Activated T-helper 1 cell treated with anti-CD3 and anti-CD28 coated beads, Interleukin-2, amount 50 U/mL, for 16 hours (primary cell): ENCODE measurements around the gene TRIML2.
"Not testable (repeated sequence)": the region's sequence is repeated elsewhere in the genome, so short reads cannot be mapped to it uniquely, and the experiment has no call there.

Source experiments
- DNase-seq, 2 donors: peaks; one replicate each; pipeline ENCODE4 v3.0.0-alpha.2; 2020; ENCODE audit warnings: low read depth in 1 of 2, low spot score in 1 of 2

The TRIML2 gene

DNA sequence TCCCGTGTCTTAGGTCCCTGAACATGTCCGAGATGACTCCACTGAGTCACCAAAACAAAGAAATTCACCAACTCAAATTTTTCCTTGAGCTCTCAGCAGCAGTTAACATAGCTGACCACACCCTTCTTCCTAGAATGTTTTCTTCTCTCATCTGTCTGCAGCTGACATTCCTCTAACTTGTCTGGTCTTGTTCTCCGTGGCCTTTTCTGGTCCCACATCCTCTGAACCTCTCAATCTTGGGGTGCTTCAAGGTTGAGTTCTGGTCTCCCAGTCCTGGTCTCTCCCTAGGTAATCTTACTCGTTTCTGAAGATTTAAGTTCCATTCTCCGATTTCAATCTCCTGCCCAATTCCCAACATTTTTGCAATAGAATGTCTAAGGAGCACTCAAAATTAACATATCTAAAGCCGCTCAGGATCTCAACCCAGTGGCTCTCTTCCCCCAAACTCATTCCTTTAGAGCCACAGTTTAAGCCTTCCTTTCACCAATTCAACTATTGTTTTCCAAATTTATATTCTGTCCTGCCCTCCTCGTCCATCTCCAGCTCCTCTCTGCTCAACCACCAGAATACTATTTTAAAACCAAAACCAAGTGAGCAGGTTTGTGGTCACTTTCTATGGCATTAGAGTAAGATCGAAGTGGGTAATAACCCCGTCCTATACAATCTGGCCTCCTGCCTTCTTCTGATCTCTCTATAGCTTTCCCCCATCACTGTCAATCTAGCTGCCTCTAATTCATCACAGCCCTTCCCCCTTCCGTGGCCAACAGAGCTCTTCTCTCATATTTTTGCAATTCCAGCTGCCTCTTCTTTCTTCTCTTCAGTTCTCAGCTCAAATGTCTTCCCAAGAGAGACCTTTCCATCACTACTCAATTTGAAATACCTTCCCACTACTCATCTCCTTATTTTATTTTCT is 1.2 kb downstream of the TRIML2 start:
- no peak for DNase-seq

DNA sequence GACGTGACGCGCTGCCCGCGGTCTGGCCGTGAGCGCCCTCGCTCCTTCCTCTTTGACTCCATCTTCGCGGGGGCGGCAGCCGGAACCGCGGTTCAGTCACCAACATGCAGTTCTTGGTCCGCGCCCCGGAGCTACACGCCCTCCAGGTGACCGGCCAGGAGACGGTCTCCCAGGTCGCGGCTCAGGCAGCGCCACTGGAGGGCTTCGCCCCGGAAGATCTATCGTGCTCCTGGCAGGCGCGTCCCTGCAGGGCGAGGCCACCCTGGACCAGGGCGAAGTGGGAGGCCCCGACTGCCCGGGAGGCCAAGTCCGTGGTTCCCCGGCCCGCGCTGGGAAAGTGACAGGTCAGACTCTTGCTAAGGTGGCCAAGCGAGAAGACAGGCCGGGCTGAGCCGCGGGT is 2.9 kb downstream of the TRIML2 start:
- no peak for DNase-seq

DNA sequence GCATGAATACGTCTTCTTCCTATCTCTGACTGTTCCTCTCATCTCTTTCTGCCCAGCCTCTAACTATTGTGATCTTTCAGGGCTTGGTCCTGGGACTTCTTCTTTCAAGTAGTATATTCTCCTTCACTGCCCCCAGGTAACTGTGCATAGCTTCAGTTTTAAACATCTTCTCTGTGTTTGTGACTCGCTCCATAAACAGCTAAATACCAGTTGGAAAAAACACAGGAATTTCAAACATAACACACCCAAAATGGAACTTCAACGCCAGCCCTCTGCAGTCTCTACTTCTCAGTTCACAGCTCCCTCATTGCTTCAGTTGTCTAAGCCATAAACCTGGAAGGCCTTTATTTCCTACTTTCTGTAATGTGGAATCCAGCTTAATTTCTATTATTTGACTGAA is 16.6 kb downstream of the TRIML2 start:
- no peak for DNase-seq

DNA sequence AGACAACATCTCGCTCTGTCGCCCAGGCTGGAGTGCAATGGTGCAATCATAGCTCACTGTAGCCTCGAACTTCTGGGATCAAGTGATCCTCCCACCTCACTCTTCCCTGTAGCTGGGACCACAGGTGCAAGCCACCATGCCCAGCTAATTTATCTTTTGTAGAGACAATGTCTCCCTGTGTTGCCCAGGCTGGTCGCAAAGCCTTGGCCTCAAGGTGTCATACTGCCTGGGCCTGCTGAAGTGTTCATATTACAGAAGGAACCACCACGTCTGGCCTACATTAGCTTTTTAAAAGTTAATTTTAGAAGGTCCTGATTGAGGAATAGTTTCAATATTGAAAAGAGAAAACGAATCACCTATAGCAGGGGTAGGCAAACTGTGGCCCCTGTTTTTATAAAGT is 22.5 kb downstream of the TRIML2 start:
- DNase-seq: no peak

DNA sequence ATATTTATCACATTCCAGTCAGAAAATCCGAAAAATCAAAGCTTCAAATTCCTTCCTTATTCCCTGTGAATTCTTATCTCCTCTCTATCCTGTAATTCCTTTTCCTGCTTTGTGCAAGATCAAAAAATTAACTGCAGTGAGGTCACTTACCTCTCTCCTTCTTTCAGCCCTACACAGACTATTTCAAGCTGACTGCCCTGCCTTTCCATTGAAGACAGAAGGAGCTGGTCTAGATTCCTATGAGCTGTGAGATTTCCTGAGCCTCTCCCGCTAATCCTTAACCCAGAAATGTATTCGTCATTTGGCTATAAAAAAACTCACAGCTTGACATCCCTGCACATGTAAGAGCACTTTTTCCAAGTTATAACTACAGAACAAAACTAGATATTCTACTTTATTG is 26.6 kb downstream of the TRIML2 start:
- no peak for DNase-seq

DNA sequence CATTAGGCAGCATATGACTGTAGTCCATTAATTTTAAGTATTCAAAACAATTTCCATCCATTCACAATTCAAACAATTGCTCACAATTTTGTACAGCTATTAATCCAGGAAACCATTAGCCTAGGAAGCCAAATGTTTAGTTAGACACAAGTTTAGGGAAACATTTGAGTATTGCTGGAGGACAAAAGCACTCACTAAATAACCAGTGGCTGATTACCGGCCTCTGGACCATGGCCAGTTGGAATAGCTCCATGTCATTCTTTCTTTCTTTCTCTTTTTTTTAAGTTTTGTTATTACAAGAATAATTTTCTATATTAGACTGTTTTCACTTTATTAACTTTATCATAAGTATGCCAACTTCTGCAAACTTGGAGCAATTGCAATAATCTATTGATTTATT is 31.3 kb downstream of the TRIML2 start:
- no peak for DNase-seq

DNA sequence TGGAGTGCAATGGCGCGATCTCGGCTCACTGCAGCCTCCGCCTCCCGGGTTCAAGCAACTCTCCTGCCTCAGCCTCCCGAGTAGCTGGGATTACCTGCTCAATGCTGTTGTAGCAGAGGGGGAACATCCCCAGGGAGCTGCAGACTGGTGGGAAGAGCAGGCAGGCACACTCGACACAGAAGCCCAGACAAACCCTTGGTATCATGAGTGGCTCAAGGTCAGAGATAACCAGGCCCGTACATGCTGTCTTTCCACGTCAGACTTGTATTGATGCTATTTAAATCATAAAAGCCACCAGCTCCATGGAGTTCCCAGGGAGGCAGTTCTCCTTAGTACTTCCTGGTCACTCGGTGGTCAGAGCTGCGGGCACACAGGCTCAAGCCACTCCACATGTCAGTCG is 33.2 kb downstream of the TRIML2 start:
- no peak for DNase-seq

DNA sequence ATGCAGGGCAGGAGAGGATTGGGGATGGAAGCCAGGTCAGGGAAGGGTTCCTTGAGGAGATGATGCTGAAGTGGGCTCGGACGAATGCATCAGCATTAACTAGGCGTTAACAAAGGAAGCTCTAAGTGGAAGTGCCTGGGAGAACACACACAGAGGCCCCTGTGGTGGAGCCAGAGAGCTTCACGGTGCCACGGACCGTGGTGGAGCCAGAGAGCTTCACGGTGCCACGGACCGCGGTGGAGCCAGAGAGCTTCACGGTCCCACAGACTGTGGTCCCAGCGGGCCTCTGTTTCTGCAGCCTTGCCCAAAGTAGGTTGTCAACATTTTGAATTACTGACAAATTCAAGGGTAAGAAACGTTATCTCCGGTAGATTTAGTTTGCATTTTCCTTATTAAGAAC is 48.3 kb downstream of the TRIML2 start:
- no peak for DNase-seq

DNA sequence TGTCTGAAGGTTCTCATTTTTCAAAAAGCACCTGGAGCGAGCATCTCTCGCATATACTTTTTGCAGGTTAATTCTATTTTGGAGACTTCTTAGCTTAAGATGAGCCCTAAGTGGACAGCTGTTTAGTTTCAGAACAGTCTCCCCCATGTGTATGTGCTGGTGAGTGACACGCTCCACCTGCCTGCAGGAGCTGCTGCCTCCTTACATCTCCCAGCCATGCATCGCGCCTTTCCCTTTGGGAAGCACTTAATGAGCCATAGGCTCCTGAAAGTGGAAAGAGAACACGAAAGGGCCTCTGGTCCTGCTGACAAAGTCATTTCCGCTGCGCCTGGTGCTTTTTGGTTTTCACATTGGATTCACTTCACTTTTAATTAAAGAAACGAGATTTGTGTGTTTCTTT is 56.1 kb downstream of the TRIML2 start:
- no peak for DNase-seq

DNA sequence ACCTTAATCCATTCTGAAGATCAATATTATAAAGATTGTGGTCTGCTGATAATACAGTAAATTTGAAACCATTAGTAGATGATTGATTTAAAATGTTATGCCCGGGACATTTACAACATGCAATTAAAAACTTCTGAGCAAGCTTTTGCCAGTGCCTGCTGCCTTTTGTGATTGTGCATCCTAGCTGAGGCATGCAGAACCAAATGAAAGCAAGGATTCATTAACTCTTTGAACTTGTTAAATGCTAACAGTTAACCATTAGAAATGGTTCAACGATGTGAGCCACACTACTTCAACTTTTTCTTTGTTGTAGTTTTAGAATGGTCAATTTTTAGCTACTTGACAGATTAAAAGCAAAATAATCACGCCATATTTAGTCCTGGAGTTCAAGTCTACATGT is 62.7 kb downstream of the TRIML2 start:
- DNase-seq: no peak

DNA sequence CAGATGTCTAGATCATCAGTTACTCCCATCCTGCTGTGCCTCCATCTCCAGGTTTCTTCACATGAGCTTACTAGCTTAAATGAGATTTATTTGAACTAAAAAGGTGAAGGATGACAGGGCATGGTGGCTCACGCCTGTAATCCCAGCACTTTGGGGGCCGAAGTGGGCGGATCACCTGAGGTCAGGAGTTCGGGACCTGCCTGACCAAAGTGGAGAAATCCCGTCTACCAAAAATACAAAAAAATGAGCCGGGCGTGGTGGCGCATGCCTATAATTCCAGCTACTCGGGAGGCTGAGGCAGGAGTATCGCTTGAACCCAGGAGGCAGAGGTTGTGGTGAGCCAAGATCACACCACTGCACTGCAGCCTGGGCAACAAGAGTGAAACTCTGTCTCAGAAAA is 63.9 kb downstream of the TRIML2 start:
- not testable (repeated sequence) for DNase-seq

DNA sequence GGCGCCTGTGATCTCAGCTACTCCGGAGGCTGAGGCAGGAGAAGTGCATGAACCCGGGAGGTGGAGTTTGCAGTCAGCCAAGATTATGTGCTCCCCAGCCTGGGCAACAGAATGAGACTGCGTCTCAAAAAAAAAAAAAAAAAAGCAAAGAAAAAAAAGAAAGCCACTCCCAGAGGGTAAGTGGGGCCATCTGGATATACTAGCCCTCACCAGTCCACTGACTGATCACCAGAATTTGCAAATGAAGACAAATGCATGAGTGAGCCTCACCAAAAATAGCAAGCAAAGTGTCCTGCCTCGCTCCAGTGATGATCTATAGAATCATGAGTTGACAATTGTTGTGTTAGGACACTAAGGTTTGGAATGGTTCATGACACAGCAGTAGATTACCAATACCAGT is 66.2 kb downstream of the TRIML2 start:
- DNase-seq: no peak

DNA sequence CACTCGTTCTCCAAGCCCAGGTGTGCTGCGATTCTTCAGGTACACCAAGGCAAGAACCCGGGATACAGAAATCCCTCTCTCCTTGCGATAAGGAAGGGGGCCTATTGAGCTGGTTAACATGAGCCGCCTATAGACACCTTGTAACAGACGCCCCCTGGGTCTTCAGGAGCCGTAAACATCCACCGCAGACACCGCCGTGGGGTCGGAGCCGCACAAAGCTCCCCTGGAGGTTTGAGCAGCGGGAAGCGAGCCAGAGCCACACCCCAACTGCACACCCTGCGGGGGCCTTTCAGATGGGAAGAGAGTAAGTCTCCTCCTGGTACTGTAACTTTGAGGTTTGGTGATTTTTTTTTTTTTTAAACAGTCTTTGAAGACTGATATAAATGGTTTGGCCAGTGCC is 67.2 kb downstream of the TRIML2 start:
- no peak for DNase-seq

DNA sequence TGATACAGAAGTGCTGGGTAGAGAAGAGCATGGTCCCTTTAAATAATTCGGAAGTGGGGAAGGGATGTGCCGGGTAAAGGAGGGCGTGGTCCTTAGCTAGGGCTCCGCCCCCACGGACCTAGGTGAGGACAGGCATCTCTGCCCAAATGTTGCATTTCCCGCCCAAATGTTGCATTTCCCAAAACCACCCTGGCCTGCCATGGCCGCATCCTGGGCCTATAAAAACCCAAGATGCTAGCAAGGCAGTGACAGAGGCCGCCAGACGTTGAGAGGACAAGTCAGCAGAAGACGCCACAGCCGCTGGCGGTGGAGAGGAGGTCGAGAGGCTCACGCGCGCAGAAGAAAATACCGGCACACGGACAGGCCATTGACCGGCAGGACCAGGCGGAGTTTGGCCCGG is 67.7 kb downstream of the TRIML2 start:
- no peak for DNase-seq
